Naive thymus-derived CD8-positive, alpha-beta T cell (primary cell): ENCODE data around the gene ADAMTS6. TPM values are rescaled to one million over a fixed set of nuclear protein-coding genes. Genes with fewer than 3 reads are reported as not detected.

Experiments used
- ATAC-seq, 2 donors: fragments of 150-1000 bp; cut with Tn5 transposase in 1 of 2; sonication (Bioruptor Pico), chemical (Tn5 transposase) in 1 of 2; 1 replicate in 1 of 2; 2 replicates in 1 of 2; pipeline ENCODE4 v1.10.0; 2021; ENCODE audit warnings: mild to moderate bottlenecking in 2 of 2, moderate library complexity in 2 of 2
- POLR2A ChIA-PET: fragments of 350-600 bp; sonication (Branson Sonifier 250); formaldehyde crosslinking; loops from one replicate; lab custom pipeline; 2021; ENCODE audit warnings: antibody characterized with exemption; lab: Charles Lee
- DNase-seq, 10 donors: peaks; one replicate each; pipeline versions ENCODE4 v3.0.0 to v3.0.0-alpha.2; 2020 to 2022
- H3K27ac Mint-ChIP-seq, 10 donors: one replicate each; pipeline ENCODE4 v1.8.0; 2020 to 2022; ENCODE audit warnings: mild to moderate bottlenecking in 10 of 10, mixed read lengths in 10 of 10, moderate library complexity in 4 of 10, inconsistent platforms in 1 of 10
- H3K27me3 Mint-ChIP-seq, 5 donors: one replicate each; pipeline ENCODE4 v1.8.0; 2021 to 2022; ENCODE audit warnings: mixed read lengths in 5 of 5
- H3K36me3 Mint-ChIP-seq, 3 donors: one replicate each; pipeline ENCODE4 v1.8.0; 2020 to 2022; ENCODE audit warnings: mixed read lengths in 3 of 3, mild to moderate bottlenecking in 2 of 3, inconsistent platforms in 1 of 3
- H3K4me1 Mint-ChIP-seq, 4 donors: one replicate each; pipeline ENCODE4 v1.8.0; 2021 to 2022; ENCODE audit warnings: mixed read lengths in 4 of 4
- H3K4me3 Mint-ChIP-seq, 10 donors: one replicate each; pipeline ENCODE4 v1.8.0; 2020 to 2022; ENCODE audit warnings: mild to moderate bottlenecking in 10 of 10, mixed read lengths in 10 of 10, moderate library complexity in 6 of 10, inconsistent platforms in 1 of 10
- H3K9me3 Mint-ChIP-seq, 9 donors: one replicate each; pipeline ENCODE4 v1.8.0; 2020 to 2022; ENCODE audit warnings: mixed read lengths in 9 of 9, mild to moderate bottlenecking in 3 of 9, inconsistent platforms in 1 of 9, moderate library complexity in 1 of 9
- polyA plus RNA-seq, 3 donors: library from polyadenylated mRNA; unstranded; fragments of 300-500 nt; fragmentation: Illumina TruSeq; gene quantifications; one replicate each; pipeline ENCODE4 v1.2.3, GENCODE V29; 2021
- total RNA-seq, 8 experiments: library from RNA in 2 of 8; stranded (reverse) in 2 of 8; gene quantifications; one replicate each; pipeline ENCODE4 v1.2.3 and lab custom pipeline; 2021 to 2026

The ADAMTS6 gene
- total and polyA plus RNA-seq, 5 experiments from 2014 or later, result 0.25 to 9.6 (median 0.66) TPM

DNA sequence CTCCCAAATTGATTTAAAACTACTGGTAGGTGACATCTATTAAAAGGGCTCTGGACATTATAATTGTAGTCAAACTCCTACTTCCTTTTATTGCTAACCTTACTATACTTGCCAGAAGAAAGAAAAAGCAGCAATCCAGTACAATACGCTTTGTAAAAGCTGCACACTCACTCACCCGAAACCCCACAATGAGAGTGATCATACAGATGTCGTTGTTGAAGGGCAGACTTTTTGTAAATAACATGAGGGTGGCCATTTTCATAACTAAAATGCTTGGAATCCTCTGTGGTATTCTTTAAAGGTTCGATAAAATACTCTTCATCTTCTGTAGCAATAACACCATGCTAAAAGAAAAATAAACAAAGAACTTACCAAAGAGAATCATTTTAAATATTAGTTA lies 21.7 kb downstream of the ADAMTS6 start:
- Mint-ChIP-seq H3K27ac (no peak overlapping the region), H3K36me3 (peaks cover 0 to 8% (median 3%) of the 10 kb centered on the region in 3 donors), H3K27me3 (no peaks in the 10 kb centered on the region), H3K4me3 (no peak overlapping the region), H3K4me1 (no peaks in the 10 kb centered on the region), H3K9me3 (no peaks in the 10 kb centered on the region)
- ATAC-seq (no peak), DNase-seq (no peak)
- POLR2A ChIA-PET, result no interaction called here

DNA sequence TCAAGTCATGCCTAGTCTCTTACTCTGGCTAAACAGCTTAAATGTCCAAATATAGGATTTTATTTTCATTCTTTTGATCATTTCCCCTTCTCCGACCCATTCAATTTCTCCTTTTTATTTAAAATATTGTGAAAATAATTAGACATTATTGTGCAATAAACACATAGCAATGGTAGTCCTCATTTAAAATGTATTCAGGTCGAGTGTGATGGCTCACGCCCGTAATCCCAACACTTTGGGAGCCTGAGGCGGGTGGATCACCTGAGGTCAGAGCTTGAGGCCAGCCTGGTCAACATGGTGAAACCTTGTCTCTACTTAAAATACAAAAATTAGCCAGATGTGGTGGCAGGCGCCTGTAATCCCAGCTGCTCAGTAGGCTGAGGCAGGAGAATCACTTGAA lies 26.7 kb downstream of the ADAMTS6 start:
- ATAC-seq (no peak), DNase-seq (no peak)
- Mint-ChIP-seq H3K27ac (no peak overlapping the region), H3K36me3 (peaks cover 10 to 15% (median 10%) of the 10 kb centered on the region in 3 donors), H3K4me3 (no peak overlapping the region), H3K27me3 (no peaks in the 10 kb centered on the region), H3K9me3 (no peaks in the 10 kb centered on the region), H3K4me1 (no peaks in the 10 kb centered on the region)
- POLR2A ChIA-PET, result interaction anchor here (1.0 kb wide), 1 partner anchor 475 kb away, joined by 9 read pairs; no protein-coding TSS in a partner anchor

DNA sequence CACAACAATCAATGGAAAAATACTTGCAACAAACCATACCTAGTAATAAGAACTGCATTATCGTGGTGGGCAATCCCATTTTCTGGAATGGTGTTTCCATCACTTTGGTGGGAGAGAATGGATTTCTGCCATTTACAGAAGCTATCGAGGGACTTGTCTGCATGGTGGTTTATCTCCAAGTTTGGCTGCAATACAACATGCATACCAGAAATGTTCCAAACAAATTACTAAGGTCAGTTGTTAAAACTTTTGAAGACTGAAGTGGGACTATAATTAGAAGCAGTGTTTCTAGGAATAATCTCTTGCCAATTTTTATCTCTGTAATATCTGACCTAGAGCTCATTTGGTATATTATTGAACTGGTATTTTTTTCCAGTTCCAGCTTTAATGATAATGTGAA lies 30.3 kb downstream of the ADAMTS6 start:
- Mint-ChIP-seq H3K9me3 (no peaks in the 10 kb centered on the region), H3K4me1 (no peaks in the 10 kb centered on the region), H3K36me3 (peaks cover 7 to 10% (median 7%) of the 10 kb centered on the region in 3 donors), H3K27ac (no peak overlapping the region), H3K27me3 (no peaks in the 10 kb centered on the region), H3K4me3 (no peak overlapping the region)
- ATAC-seq, result no peak
- POLR2A ChIA-PET, result no interaction called here
- DNase-seq, result no peak

- POLR2A ChIA-PET, result no interaction called here
- DNase-seq (no peak), ATAC-seq (no peak)
- Mint-ChIP-seq H3K9me3 (no peaks in the 10 kb centered on the region), H3K4me1 (no peaks in the 10 kb centered on the region), H3K36me3 (peaks cover 0 to 5% (median 4%) of the 10 kb centered on the region in 3 donors), H3K27ac (no peak overlapping the region), H3K4me3 (no peak overlapping the region), H3K27me3 (no peaks in the 10 kb centered on the region)
Observed at GRCh38 chr5:65446682-65447081, 35.0 kb downstream of the ADAMTS6 start.

- H3K4me3 Mint-ChIP-seq, result no peak overlapping the region
Observed at GRCh38 chr5:65441800-65442199, 39.9 kb downstream of the ADAMTS6 start.

GRCh38 chr5:65440456-65440855 lies 41.3 kb downstream of the ADAMTS6 start:
- Mint-ChIP-seq H3K27me3 (peaks cover 0 to 1% (median 0%) of the 10 kb centered on the region in 5 donors), H3K36me3 (peaks cover 0 to 18% (median 0%) of the 10 kb centered on the region in 3 donors), H3K9me3 (no peaks in the 10 kb centered on the region), H3K4me1 (no peaks in the 10 kb centered on the region), H3K4me3 (no peak overlapping the region), H3K27ac (no peak overlapping the region)
- no peak for DNase-seq
- ATAC-seq, result no peak
- POLR2A ChIA-PET, result no interaction called here

More at GRCh38 chr5:65441800-65442199, 39.9 kb downstream of the ADAMTS6 start:
- ATAC-seq (no peak), DNase-seq (no peak)
- Mint-ChIP-seq H3K36me3 (peaks cover 0 to 17% (median 0%) of the 10 kb centered on the region in 3 donors), H3K4me1 (no peaks in the 10 kb centered on the region), H3K9me3 (no peaks in the 10 kb centered on the region), H3K27me3 (peaks cover 0 to under 1% (median 0%) of the 10 kb centered on the region in 5 donors), H3K27ac (no peak overlapping the region)
- POLR2A ChIA-PET, result no interaction called here

GRCh38 chr5:65434122-65434521 lies 47.6 kb downstream of the ADAMTS6 start:
- DNase-seq (no peak), ATAC-seq (no peak)
- H3K4me1 Mint-ChIP-seq, result no peaks in the 10 kb centered on the region
- H3K4me3 Mint-ChIP-seq, result no peak overlapping the region
- POLR2A ChIA-PET, result no interaction called here
- peaks cover 0 to 17% (median 5%) of the 10 kb centered on the region in 3 donors for H3K36me3 Mint-ChIP-seq
- H3K9me3 Mint-ChIP-seq, result no peaks in the 10 kb centered on the region
- H3K27ac Mint-ChIP-seq, result no peak overlapping the region
- peaks cover 0 to 1% (median 0%) of the 10 kb centered on the region in 5 donors for H3K27me3 Mint-ChIP-seq

GRCh38 chr5:65426656-65427055 lies 55.1 kb downstream of the ADAMTS6 start:
- Mint-ChIP-seq H3K4me1 (no peaks in the 10 kb centered on the region), H3K27me3 (no peaks in the 10 kb centered on the region), H3K9me3 (peaks cover 0 to 10% (median 5%) of the 10 kb centered on the region in 9 donors), H3K27ac (no peak overlapping the region), H3K36me3 (peaks cover 0 to 18% (median 10%) of the 10 kb centered on the region in 3 donors), H3K4me3 (no peak overlapping the region)
- ATAC-seq (no peak), DNase-seq (no peak)
- POLR2A ChIA-PET, result no interaction called here

- ATAC-seq (no peak), DNase-seq (no peak)
- peaks cover 0 to 37% (median 26%) of the 10 kb centered on the region in 9 donors for H3K9me3 Mint-ChIP-seq
- H3K4me3 Mint-ChIP-seq, result no peak overlapping the region
- H3K4me1 Mint-ChIP-seq, result no peaks in the 10 kb centered on the region
- H3K36me3 Mint-ChIP-seq, result peaks cover 3 to 45% (median 30%) of the 10 kb centered on the region in 3 donors
- H3K27me3 Mint-ChIP-seq, result no peaks in the 10 kb centered on the region
- POLR2A ChIA-PET, result no interaction called here
- no peak overlapping the region for H3K27ac Mint-ChIP-seq
Observed at GRCh38 chr5:65423623-65424022, 58.1 kb downstream of the ADAMTS6 start.

DNA sequence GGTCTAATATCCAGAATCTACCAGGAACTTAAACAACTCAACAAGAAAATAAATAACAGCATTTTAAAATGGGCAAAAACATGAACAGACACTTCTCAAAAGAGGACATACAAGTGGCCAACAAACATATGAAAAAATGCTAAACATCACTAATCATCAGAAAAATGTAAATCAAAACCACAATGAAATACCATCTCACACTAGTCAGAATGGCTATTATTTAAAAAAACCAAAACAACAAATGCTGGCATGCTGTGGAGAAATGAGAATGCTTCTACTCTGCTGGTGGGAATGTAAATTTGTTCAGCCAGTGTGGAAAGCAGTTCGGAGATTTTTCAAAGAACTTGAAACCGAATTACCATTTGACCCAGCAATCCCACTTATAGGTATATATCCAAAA lies 63.1 kb downstream of the ADAMTS6 start:
- POLR2A ChIA-PET, result no interaction called here
- ATAC-seq (no peak), DNase-seq (no peak)
- H3K4me3 Mint-ChIP-seq, result no peak overlapping the region
- no peak overlapping the region for H3K27ac Mint-ChIP-seq
- H3K36me3 Mint-ChIP-seq, result peaks cover 7 to 70% (median 36%) of the 10 kb centered on the region in 3 donors
- H3K27me3 Mint-ChIP-seq, result no peaks in the 10 kb centered on the region
- peaks cover 11 to 61% (median 36%) of the 10 kb centered on the region in 9 donors for H3K9me3 Mint-ChIP-seq
- H3K4me1 Mint-ChIP-seq, result no peaks in the 10 kb centered on the region

DNA sequence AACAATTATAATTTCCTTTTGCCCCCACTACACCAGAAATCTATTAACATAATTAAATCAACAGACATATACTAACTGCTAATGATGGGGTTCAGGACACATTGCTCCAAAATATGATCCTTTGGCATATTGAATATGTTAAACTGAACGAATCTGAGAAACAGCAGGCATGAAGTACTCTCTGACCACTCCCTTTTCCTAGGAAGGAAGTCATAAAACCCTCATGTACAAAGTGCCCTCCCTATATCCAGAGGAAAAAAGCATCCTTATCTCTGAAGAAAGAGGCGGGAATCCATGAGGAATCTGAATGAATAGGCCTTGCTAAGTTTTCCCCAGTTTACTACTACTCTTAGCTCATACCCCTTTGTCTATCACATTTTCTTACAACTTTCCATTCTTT lies 67.9 kb downstream of the ADAMTS6 start:
- Mint-ChIP-seq H3K4me3 (no peak overlapping the region), H3K36me3 (peaks cover 13 to 52% (median 17%) of the 10 kb centered on the region in 3 donors), H3K27ac (no peak overlapping the region), H3K27me3 (no peaks in the 10 kb centered on the region), H3K4me1 (no peaks in the 10 kb centered on the region), H3K9me3 (peaks cover 7 to 32% (median 17%) of the 10 kb centered on the region in 9 donors)
- ATAC-seq (no peak), DNase-seq (no peak)
- POLR2A ChIA-PET, result no interaction called here

DNA sequence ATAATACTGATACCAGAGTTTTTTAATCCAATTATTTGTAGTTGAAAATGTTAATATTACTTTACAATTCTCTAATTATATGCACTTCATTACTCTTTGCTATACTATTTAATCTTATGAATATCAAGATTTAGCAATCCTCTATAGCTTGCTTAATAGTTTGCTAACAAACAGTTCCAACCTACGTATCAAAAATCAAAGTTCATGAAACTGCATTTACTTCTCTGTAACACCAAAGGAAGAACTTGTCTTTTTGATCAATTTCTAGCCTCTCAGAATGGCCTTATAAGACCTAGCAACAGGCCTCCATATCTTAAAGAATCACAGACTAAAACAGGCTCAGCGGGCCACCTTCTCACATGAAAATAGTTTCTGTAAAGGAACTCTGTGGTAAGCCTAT lies 68.9 kb downstream of the ADAMTS6 start:
- no peak overlapping the region for H3K27ac Mint-ChIP-seq
- POLR2A ChIA-PET, result no interaction called here

DNA sequence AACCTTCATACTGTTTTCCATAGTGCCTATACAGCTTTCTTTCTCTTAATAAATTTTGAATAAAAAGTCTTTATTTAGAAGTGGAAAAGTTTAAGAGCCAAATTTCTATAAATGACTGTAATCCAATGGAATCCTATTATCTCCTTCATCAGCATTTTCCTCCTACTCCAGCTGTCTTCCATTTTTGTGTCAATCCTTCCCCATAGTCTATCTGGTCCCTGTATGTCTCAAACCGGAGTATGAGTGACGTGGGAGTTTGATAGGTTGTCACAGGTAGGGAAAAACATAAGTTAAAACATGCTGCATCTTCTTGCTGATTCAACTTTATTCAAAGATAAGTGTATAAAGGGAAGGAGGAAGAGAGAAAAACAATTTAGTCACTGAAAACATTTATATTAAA lies 70.4 kb downstream of the ADAMTS6 start:
- DNase-seq, result no peak
- Mint-ChIP-seq H3K27me3 (no peaks in the 10 kb centered on the region), H3K36me3 (peaks cover 11 to 53% (median 21%) of the 10 kb centered on the region in 3 donors), H3K27ac (no peak overlapping the region), H3K4me3 (no peak overlapping the region), H3K4me1 (no peaks in the 10 kb centered on the region), H3K9me3 (peaks cover 0 to 22% (median 12%) of the 10 kb centered on the region in 9 donors)
- POLR2A ChIA-PET, result no interaction called here
- no peak for ATAC-seq

More for the DNA sequence above, 68.9 kb downstream of the ADAMTS6 start:
- no peak overlapping the region for H3K4me3 Mint-ChIP-seq
- DNase-seq (no peak), ATAC-seq (no peak)
- H3K9me3 Mint-ChIP-seq, result peaks cover 7 to 29% (median 16%) of the 10 kb centered on the region in 9 donors
- no peaks in the 10 kb centered on the region for H3K4me1 Mint-ChIP-seq
- no peaks in the 10 kb centered on the region for H3K27me3 Mint-ChIP-seq
- H3K36me3 Mint-ChIP-seq, result peaks cover 15 to 52% (median 21%) of the 10 kb centered on the region in 3 donors
